ENCODE data around the gene MERTK.
"Not testable (repeated sequence)": the region's sequence is repeated elsewhere in the genome, so short reads cannot be mapped to it uniquely, and the experiment has no call there.

The MERTK gene

DNA sequence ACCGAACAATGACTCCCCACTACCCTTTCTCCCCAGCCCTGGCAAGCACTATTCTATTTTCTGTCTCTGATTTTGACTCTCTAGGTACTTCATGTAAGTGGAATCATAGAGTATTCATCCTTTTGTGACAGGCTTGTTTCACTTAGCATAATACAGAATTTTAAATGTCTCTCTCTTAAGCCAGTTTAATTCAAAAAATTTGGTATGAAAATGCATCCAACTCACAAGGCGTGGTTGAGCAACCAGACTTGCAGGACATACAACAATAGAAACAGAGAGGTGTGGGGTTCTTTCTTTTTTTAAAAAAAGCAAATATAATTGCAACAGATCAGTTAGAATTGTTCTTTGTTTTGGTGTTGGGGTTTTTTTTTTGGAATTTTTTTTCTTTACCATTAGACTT, 109.1 kb downstream of the MERTK start:
- no peak for DNase-seq (ENCODE audit: low read depth in 2 of 2)

DNA sequence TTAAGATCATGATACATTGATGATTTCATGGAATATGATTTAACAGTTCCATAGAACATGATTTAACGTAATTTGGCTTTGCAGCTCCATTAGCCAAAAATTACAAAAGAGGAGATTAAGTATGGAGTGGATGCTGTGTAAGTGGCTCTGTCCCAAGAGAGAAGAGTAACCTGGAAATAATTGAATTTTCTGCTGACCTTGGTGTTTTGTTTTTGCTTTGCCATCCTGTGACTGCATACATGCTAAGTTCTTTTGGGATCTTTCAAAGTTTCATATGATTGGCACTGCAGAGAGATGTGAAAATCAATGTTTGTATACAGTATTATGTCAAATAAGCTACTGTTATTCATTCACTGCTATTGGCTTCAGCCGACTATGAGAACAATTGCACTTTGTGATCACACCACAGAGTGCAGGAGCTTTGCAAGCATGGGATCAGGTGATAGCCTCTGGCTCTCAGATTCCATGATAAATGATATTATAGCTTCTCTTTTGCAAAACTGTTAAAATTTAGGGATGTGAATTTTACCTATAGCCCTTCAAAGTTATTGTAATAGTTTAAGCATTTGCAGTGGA, 110.6 kb downstream of the MERTK start:
- DNase-seq (ENCODE audit: low read depth in 2 of 2) = no peak

DNA sequence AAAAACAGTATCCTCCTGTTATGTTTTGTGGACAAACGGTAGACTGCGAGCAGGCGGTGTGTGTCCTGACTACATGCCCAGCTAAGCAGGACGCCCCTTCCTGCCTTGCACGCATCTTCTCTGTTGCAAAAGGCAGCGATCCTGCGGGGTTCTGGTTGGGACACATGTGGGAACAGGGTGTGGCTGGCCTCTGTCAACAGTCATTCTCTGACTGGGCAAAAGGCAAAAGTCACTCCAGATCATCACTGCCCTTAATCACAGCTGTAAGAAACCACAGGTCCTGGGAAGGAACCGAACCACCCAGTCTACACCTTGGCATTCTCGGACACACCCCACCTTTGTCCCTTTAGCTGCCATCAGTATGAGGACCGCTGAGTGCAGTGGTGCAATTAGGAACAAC, 112.3 kb downstream of the MERTK start:
- no peak for DNase-seq (ENCODE audit: low read depth in 2 of 2)

DNA sequence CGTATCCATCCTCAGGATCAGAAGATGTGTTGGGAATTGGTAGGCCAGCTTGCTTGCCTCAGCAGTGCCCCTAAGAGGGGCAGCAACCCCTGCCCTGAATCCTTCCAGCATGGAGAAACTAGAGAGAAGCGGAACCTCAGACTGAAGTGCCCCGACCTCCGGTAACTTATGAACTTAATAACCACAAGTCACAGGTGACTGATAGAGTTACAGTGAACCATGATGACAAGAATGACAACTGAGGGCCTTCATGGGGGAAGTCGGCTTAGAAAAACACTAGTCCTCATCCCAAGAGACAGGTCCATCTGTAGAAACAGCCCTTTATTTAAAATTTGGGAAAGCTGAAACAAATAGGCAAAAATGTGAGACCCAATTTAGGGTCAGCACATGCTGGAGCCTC, 114.1 kb downstream of the MERTK start:
- no peak for DNase-seq (ENCODE audit: low read depth in 2 of 2)

DNA sequence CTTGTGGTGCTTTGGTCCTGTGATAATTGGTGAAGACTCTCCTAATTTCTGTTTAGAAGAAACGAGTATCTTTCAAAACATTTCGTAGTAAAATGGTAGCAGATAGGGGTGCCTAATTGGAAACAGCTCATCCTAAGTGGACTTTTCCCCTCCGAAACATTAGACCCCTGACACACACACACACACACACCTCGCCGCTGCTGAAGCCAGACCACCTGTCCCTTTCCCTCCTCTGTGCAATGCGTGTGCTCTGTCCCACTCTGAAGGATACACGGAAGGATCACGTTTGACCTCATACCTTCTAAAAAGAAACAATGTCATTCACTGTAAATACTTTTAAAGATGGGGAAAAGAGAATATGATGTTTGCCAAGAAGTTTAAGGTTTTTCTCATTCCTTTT, 120.4 kb downstream of the MERTK start:
- DNase-seq (ENCODE audit: low read depth in 2 of 2) = no peak

DNA sequence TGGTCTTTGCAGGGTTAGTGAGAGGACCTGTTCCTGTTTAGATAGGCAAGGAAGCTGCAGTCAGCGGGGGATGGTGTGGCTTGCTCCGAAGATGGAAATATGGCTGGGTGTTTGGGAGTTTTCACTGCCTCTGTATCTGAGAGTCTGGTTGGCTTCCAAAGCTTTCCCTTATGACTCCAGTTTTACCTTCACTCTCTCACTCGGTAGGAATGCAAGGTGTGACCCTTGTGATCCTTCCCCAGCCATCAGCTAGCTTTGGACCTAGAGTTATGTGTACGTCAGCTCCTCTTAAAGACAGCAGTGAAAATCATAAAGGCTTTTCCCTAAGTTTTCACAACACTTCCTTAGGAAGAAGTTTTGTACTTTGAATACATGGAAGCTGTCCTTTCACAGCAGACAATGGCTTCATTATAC, 121.2 kb downstream of the MERTK start:
- DNase-seq (ENCODE audit: low read depth in 2 of 2) = no peak

DNA sequence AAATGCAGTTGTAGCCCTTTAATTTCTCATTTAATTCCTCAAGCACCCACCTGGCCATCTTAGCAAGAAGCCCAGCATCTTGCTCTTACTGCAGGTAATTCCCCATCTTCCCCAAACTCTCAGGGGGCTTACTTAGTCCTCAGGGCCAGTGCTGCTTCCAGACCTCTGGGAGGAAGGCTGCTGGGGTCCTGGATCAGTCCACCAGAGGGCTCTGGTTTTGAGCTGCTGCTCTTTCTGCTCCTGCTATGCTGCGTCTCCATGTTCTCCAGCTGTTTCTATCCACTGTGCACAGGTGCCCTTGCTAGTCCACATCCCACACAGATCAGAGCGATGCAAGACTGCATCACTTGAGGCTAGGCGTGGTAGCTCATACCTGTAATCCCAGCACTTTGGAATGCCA, 122.2 kb downstream of the MERTK start:
- DNase-seq (ENCODE audit: low read depth in 2 of 2) = no peak

DNA sequence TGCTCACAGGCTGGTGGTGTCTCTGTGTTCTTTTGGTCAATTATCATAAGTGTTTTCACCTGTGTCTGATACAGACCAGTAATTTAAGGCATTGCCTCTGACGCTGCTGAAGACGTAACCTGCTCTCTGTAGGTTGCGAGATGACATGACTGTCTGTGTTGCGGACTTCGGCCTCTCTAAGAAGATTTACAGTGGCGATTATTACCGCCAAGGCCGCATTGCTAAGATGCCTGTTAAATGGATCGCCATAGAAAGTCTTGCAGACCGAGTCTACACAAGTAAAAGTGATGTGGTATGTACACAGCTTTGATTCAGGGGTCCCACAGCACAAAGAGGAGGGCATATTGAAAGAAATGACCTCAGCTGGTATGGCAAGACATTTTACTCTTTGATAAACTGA, 122.9 kb downstream of the MERTK start:
- no peak for DNase-seq (ENCODE audit: low read depth in 2 of 2)

DNA sequence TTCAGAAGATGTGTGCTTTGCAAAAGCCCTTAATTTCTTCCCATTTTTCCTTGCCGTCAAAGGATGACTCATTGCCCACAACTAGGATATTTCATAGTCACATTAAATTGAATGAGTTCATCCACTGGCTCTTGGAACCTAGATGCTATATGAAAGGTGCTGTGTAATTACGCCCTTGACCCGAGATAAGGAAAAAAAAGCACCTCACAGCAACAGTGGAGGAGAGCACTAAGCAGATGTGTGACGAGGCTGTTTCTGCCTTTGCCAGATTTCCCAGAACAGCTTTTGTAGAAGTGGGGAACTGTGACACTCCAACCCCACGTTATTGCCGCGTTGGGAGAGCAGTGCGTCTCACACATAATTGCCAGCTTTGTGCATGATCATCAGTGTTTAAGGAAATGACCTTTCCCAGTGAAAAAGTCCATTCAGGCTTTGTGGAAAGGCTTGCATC, 123.4 kb downstream of the MERTK start:
- DNase-seq (ENCODE audit: low read depth in 2 of 2) = no peak

DNA sequence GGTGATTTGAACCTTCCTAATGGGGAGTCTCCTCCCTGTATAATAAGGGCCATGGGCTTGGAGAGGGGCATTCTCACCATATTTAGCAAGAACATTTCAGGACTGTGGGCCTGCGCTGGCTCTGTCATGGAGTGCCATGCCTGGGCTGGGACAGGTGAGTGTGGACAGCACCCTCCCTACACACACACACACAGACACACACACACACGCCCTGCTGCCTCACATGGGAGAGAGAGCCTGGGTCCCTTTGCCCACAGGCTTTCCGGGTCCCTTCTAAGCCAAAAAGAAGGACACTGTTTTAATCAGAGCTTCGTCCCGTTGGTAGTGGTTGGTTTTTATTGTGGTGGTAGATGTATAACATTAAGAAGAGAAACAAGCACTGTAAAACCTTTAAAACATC, 125.3 kb downstream of the MERTK start:
- no peak for DNase-seq (ENCODE audit: low read depth in 2 of 2)

DNA sequence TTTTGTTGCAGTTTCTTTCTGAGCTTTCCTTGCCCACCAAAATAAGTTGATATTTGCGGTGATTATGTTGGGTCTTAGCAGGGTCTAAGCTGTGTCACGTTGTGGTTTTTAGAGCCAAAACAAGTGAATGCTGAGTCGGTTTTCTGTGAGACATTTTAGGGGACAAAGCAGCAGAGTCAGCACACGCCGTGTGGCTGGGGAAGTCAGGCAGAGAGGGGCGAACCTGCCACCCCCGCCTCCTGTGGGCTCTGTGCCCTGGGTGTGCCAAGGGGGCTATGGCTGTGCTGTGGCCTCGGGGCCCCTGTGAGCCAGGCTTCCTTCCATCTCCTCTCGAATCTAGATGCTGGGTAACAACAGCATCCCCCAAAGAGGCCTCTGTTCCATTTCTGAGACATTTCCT, 125.8 kb downstream of the MERTK start:
- no peak for DNase-seq (ENCODE audit: low read depth in 2 of 2)

DNA sequence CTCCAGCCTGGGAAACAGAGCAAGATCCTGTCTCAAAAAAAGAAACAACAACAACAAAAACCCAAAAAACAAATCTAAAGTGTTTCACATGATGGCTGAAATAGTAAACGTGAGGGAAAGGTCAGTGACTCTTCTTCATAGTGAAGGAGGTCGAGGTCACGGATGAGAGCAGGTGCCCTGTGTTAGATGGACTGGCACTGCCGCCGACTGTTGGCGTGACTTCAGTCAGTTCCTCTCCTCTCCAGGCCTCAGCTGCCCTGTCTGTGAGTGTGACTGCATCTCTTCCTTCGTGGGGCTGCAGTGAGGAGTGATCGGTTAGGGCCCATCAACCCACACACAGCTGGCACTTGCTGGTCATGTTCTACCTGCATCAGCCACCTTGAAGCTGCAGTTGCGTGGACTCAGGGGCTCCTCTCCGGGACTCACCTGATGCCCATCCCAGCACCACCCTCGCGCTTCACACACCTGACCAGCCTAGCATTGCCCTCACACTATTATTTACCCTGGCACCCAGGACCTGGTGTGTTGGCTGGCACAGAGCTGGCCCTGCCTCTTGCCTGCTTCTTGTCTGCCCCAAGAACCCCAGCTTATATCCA, 126.6 kb downstream of the MERTK start:
- no peak for DNase-seq (ENCODE audit: low read depth in 2 of 2)

DNA sequence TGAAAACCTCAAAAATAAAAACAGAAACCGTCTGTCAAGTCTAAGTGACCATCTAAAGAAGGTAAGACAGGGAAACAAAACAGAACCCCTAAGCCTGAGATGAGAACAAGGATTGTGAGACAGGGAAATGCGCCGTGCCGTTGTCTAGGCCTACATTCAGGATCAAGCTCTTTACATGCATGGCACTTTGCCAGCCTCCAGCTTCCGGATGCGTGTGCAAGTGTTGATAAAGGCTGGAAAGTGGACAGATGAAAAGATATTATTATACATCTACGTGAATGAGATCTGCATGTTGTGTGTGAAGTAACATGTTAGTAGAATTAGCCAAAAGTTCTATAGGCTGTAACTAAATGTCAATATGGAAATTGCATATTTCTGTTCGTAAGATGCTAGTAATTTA, 128.1 kb downstream of the MERTK start:
- no peak for DNase-seq (ENCODE audit: low read depth in 2 of 2)

DNA sequence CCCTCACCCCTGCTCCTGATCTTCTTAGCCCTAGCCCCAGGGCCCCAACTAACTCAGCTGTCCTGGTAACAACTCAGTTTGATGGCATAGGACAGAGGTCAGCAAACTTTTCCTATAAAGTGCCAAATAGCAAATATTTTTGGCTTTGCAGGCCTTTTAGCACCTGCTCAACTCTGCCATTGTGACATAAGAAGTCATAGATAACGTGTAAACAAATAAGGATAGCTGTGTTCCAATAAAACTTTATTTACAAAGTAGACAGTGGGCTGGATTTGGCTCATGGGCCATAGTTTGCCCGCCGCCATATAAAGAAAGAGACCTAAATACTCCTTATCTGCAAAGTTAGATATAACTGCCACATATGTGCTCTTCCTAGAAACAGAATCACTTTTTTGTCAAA, 129.4 kb downstream of the MERTK start:
- no peak for DNase-seq (ENCODE audit: low read depth in 2 of 2)

DNA sequence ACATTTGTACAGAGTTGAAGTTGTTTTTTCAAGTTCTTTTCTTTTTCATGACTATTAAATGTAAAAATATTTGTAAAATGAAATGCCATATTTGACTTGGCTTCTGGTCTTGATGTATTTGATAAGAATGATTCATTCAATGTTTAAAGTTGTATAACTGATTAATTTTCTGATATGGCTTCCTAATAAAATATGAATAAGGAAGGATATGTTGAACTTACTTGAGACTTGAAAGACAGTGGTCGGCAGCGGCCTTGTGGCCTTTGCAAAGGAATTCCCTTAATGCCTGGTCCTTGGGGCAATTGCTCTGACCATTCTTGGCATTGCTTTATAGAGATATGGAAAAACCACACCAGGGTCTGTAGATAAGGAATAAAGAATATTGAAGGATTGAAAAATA, 130.8 kb downstream of the MERTK start:
- no peak for DNase-seq (ENCODE audit: low read depth in 2 of 2)

DNA sequence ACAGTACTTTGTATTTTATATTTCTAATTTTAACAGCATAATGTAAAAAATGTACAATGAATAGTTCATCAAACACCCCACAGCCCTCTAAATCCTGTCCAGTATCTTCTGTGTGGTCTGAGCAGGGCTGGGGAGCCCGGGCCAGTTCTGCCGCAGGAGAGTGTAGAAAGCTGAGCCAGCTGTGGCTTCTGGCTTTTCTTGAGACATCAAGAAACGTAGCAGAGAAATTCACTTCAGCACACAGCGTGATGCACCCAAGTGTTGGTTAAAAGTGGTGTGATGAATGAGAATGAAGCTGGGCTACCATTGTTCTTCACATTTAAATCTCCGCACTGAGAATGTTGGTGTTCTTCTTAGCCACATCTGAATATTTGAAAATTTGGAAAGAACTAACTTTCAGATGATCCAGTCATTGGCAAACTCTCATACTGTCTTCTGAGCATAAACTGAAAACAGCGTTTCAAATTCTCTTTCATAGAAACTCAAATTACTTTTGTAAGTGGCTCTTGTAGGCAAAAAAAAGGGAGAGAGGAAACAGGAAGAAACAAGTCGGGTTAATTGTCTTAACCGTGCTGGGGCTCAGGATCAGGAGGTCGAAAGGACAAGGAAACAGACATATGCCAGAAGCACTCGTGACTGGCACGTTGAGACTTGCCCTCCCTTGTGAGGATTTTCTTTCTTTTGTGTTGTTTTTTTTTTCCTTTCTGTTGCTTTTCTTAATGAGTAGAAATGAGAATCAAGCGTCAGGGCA, 133.2 kb downstream of the MERTK start:
- no peak for DNase-seq (ENCODE audit: low read depth in 2 of 2)

DNA sequence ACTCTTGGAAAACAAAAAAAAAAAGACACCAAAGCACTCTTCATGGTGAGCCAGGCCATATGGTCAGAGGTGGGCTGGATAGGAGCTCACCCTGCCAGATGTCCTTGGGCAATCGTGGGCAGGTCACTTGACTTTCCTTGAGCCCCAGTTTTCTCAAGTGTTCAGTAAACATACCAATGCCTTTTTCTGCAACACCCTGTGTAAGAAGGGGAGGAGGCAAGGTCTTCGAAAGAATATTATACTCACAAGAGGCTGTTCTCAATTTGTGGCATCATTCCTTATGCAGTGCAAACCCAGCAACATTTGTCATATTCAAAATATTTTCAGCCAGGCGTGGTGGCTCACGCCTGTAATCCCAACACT, 133.8 kb downstream of the MERTK start:
- no peak for DNase-seq (ENCODE audit: low read depth in 2 of 2)

DNA sequence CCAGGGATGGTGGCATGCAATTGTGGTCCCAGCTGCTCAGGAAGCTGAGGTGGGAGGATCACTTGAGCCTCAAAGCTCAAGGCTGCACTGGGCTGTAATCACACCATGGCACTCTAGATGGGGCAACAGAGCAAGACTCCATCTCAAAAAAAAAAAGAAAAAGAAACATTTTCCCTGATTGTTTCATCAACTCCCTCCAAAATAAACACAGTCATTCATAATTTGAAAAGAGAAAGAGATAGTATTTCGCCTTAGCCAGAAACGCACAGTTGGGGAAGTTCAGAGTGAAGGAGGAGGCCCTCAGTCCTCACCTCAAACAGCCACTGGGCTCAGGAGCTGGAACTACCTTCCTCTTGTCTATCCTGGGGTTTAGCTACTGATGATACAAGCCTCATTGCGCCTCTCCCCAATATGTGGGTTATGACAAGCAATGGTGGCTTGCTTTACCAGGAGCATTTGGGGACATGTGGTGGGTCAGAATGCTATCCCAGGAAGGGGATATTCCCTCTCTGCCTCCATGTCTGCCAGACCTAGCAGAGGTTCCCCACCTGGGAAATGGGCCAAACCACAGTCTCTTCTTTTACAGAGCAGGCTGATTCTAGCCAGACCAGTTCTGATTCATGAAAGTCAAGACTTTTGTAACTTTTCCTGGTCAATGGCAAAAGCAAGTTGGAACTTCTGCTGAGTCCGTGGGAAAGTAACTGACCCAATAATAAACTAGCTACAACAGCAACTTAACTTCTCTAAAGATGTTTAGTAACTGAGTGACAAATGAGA, 134.5 kb downstream of the MERTK start:
- DNase-seq (ENCODE audit: low read depth in 2 of 2) = peak; percentile 14 to 30

DNA sequence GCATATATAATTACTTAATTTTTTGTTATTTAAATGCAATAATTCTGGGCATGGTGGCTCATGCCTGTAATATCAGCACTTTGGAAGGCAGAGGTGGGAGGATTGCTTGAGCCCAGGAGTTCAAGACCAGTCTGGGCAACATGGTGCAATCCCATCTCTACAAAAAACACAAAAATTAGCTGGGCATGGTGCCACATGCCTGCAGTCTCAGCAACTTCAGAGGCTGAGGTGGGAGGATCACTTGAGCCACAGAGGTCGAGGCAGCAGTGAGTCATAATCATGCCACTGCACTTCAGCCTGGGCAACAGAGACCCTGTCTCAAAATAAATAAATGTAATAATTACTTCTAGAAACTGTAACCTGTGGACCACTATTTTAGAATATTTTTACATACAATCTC, 135.2 kb downstream of the MERTK start:
- no peak for DNase-seq (ENCODE audit: low read depth in 2 of 2)

DNA sequence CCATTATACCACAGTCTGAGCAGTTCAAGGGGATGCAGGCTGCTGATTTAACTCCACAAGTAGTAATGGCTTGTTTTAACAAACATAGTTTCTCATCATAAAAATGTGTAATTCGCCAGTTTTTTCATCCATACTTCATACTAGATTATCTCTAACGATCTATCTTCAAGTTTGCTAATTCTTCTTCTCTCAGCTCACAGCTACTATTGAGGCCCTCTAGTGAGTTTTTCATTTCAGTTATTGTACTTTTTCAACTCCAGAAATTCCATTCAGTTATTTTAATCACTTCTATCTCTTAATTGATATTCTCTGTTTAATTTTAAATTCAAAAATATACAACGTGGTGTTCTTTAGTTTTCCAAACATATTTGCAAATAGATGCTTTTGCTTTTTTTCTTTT, 136.5 kb downstream of the MERTK start:
- DNase-seq (ENCODE audit: low read depth in 2 of 2) = no peak

DNA sequence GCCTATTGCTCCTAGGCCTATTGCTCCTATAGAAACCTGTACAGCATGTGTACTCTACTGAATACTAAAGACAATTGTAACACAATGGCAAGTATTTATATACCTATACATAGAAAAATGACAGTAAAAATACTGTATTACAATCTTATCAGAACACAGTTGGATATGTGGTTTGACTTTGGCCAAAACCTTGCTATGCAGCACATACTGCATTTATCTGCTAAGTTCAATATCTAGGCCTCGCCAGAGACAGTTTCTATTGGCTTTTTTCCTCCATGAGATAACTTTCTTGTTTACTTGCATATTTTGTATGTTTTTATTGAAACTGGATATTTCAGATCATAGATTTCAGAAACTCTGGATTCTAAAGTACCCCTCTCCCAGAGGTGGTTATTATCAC, 137.4 kb downstream of the MERTK start:
- DNase-seq (ENCODE audit: low read depth in 2 of 2) = no peak

DNA sequence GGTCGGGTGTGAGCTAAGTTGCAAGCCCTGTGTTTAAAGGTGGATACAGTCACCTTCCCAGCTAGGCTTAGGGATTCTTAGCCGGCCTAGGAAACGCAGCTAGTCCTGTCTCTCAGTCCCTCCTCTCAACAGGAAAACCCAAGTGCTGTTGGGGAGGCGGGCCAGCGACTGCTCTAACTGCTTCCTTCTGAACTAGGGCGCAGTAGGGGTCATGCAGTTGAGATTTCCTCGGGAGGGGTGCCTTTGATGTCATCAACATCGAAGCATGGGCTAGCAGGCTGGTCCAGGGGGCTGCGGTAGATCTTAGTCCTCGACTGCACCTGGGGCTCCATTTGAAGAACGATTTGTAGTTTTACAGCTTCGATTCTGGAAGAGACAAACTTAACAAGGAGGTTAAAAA, 141.1 kb downstream of the MERTK start:
- DNase-seq (ENCODE audit: low read depth in 2 of 2) = not testable (repeated sequence)

DNA sequence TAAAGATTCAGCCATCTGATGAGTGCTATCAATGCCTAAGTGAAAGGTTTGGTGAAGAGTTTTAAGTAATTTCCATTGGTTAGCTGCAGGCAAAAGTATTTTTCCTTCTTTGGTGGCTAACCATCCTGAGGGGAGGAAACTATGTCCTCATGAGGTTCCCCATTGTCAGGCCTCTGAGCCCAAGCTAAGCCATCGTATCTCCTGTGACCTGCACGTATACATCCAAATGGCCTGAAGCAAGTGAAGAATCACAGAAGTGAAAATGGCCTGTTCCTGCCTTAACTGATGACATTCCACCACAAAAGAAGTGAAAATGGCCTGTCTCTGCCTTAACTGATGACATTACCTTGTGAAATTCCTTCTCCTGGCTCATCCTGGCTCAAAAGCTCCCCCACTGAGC, 141.7 kb downstream of the MERTK start:
- DNase-seq (ENCODE audit: low read depth in 2 of 2) = not testable (repeated sequence)
